Sigmoid colon (tissue), 4 donors: ENCODE results near the gene TJP1.

Experiments
- EP300 ChIP-seq, 4 donors: sonication (generic); formaldehyde crosslinking; IDR thresholded peaks; one replicate each; pipeline ENCODE4 v1.6.1; 2017; ENCODE audit warnings: antibody characterized with exemption in 4 of 4
- POLR2A ChIP-seq, 2 donors: fragments of 450-650 bp; IDR thresholded peaks; one replicate each; pipeline ENCODE4 v1.6.1; 2016; ENCODE audit warnings: antibody characterized with exemption in 2 of 2, mild to moderate bottlenecking in 2 of 2, moderate library complexity in 2 of 2
- POLR2AphosphoS5 ChIP-seq, 4 donors: sonication (generic); formaldehyde crosslinking; IDR thresholded peaks; one replicate each; pipeline ENCODE4 v1.6.1; 2017; ENCODE audit warnings: antibody characterized with exemption in 4 of 4

DNA sequence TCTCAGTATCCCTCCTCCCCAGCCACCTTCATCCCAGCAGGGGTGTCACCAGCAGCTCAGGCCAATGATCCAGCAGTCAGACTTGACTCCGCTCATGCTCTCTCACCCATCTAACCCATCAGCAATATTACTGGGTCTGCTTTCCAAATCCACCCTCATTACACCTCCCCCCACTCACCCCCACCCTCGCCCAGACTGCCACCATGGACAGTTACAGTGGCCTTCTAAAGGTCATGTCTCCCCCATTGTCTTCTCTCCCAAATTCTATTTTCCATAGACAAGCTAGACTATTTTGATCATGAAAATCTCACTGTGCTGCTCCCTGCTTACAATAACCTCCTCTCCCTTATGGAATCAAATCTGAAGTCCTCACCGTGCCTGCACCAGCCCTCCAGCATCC, 156.0 kb downstream of the TJP1 start:
- TF ChIP-seq EP300 (IDR thresholded peaks at IDR 0.05) (no peak), POLR2A (IDR thresholded peaks at IDR 0.05) (no peak), POLR2AphosphoS5 (IDR thresholded peaks at IDR 0.05) (no peak)
